ENCODE results near the gene SPON1.
"Not testable (repeated sequence)": the region's sequence is repeated elsewhere in the genome, so short reads cannot be mapped to it uniquely, and the experiment has no call there.

Gene SPON1

DNA sequence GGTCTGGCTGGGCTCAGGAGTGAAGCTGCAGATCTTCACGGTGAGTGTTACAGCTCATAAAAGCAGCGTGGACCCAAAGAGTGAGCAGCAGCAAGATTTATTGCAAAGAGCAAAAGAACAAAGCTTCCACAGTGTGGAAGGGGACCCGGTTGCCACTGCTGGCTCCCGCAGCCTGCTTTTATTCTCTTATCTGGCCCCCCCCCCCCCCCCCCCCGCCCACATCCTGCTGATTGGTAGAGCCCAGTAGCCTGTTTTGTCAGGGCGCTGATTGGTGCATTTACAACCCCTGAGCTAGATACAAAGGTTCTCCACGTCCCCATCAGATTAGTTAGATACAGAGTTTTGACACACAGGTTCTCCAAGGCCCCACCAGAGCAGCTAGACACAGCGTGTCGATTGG is 128.1 kb downstream of the SPON1 start:
- not testable (repeated sequence) for DNase-seq

DNA sequence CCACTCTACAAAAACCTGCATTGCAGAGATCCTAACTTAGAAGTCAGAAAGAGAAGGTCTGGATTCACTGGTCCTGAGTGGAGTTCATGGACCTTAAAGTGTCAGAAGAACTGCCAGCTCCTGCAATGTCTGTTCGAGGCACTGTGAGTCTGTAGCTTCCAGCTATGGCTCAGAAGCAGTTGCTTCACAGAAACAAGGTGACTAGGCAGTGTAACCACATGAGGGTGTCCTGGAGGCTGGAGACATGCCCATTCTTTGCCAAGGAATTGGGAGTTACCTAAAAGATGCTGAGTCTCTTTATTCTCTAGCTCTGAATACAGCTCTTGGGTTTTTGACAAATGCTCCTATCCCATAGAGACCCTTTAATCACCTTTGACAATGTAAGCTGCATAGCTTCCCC is 130.5 kb downstream of the SPON1 start:
- DNase-seq = no peak

DNA sequence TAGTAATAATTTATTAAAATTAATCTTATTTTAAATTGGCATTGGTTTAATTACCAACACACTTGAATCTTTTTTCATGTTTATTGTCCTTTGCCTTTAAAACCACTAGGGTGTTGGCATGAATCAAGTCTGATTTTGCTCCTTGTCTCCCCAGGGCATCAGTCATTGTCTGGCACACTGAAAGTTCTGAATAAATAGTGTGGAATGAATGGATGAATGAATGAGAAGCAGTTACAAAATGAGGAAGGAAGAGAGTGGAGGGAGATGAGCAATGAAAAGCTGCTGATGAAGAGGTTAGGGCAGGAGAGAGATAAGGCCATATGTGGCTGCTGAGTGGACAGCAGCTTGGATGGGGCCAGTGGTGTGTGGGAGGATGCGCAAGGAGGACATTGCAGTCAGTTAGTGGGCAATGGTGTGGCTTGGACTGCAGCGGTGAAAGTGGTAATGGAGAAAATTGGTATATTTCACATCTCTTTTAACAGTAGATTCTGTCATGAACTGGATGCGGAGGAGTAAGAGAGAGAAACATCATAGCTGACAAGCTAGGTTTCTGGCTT is 132.0 kb downstream of the SPON1 start:
- DNase-seq = no peak

DNA sequence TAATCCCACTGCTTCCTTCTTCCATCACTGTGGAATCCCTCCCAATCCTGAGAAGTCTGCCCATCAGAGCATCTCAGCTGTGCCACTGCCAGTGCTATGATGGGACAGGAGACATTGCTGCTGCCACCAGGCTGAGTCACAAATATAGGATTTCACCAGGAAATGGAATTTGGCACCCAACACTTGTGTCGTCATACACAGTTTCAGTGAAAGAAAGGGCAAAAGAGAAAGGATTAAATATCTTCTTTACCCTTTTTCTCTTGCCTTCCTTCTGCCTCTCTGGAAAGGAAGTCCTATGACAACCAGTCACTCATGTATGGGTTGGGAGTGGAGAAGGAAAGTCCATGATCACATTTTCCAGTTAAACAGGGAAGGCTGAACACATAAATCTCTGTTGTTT is 133.4 kb downstream of the SPON1 start:
- no peak for DNase-seq

DNA sequence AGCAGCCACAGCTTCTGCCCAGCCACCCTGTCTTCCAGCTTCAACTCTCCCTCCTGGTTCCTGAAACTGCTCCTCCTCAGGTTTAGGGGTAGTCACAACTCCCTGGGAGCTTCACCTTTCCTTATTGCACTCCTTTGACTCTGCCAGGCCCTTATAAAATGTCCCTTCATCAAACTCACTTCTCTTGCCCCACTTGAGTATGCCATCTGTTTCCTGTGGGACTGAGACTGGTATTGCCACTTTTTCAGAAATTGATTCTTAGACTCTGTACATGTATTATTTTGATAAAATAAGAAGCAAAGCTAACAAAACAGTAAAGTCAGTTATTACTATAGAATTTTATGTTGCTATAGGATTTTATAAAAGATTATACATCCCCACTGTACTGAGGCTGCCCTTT is 134.1 kb downstream of the SPON1 start:
- DNase-seq = no peak

DNA sequence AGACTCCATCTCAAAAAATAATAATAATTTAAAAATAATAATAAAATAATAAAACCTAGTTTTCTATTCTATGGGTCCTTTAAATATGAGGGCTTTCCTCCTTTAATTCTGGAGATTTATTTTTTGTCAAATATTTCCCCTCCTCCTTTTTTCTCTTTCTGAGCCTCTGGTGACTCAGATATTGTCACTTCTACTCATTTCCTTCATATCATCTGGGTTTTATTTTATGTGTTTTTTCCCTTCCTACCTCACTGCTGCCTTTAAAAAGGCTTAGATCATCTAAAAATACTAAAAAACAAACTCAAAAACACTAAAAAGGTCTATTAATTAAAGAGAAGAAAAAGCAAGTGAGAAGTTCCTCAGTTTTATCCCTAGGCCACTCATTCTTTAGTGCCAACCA is 138.9 kb downstream of the SPON1 start:
- DNase-seq = no peak

DNA sequence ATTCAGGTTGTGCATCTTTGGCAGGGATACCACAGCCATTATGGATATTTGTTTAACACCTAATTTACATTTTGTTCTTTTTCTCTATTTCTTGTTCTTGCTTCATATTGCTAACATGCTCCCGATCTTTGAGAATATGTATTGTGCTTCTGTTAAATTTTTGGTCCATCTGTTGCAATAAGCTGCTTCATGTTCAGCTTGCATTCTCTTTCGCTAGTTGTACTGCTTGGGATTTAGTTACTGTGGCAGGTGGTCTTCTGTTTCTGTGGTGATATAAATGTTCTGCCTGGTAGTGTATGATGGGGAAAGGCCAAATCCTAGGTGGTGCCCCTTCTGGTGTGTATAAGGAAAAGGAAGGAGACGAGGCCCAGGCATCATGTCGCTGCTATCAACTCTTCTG is 140.2 kb downstream of the SPON1 start:
- DNase-seq = no peak

DNA sequence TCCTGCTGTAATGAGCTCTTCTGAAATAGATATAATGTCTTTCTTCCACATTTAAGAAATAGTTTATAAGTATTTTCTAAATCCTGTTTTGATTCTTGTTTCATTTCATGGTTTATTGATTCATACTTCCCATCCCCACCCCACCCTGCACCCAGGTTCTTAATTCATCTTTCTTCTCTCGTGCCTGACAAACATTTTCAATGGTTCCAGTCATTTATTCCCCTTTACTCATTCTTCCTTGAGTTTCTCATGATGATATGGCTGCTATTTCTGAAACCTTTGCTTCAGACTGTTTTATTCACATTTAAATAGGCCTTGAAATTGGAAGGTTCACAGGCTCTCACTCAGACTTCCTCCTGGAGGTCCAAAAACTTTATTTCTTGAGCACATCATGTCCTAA is 142.9 kb downstream of the SPON1 start:
- DNase-seq = no peak

DNA sequence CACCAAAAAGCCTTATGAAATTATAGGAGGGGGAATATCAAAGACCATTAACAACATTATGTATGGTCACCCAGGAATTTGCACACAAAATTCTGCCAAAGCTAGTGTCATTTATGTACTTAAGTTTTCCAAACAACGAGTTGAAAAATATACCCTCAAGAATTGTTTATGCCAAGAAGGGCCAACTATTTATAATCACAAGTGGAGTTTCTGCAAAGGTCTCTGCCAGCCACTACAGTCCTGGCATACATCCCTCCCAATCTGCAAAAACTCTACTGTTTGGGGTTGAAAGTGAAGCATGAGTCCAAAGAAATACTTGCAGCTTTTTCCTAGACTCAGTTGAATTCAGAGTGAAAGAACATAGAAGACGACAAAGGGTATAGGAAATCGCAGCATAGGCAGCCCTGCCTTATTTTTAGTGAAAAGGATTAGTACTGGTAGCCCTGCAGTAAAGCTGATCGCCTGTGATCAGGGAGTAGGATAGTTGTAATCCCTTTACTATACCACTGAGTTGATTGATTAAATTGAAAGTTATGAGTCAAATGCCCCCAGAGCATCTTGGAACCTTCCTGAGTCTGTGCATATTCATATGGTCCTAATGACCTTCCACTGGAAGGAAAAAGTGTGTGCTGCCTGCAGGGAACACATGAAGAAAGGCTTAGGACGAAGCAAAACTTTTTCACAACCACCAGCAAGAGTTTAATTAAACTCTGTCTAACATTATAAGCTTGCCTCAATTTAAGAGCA is 144.0 kb downstream of the SPON1 start:
- DNase-seq = no peak

DNA sequence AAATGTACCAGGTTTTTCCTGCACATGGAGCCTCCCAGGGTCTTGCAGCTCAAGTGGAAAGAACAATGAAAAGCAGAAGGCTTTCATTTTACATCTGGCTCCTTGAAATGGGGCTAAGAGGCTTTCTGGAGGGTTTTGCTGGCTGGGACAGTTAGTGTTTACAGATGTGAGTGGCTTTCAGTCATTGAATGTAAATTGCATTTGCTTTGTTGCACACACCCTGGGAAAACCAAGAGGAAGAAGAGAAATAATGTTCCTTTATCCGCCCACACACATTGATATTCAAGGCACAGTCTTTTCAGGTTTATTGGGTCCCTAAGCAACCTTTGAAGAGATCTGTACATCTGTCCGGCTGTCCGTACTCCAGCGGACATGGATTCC is 144.5 kb downstream of the SPON1 start:
- DNase-seq = no peak

DNA sequence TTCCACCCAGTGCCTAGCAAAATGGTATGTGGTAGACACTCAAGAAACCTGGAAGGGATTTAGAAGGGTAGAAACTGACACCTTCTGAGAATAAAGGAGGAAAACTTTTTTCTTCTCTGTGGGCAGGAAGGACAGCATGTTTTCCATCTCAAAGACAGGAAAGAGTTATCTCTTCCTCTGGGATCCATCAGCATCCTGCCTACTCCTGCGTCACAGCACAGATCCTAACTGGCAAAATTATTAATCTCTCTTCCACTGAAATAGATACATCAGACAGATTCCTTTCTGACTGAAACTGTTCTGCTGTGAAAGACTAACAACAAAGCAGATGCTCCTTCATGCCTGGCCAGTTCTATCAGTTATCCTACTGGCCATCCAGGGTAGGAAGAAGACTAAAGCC is 147.2 kb downstream of the SPON1 start:
- no peak for DNase-seq

DNA sequence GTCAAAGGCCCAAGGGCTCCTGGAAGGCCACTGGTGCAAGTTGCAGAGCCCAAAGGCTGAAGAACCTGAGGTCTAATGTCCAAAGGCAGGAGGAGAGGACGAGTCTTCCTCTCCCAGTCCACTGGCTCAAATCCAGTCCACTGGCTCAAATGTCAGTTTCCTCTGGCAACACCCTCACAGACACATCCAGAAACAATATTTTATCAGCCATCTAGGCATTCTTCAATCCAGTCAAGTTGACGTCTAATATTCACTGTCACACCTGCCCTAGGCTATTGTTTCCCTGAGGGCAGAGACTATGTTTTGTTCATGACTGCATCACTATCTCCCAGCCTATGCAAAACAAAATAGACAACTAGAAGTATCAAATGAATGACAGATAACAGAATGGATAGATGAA is 148.1 kb downstream of the SPON1 start:
- no peak for DNase-seq

DNA sequence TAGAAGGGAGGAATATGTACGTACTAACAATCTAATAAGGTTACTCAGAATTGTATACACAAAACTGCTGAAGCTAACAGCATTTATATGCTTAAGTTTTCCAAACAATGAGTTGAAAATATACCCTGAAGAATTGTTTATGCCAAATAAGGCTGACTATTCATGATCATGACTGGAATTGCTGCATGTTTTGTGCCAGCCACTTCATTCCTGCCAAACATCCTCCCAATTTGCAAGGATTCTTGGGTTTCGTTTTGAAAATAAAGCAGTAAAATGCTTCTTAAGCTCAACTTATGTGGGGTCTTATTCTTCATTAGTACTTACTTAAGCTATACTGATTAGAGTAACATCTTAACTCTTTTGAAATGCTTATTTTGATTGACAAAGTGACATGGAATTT is 149.0 kb downstream of the SPON1 start:
- DNase-seq = no peak

DNA sequence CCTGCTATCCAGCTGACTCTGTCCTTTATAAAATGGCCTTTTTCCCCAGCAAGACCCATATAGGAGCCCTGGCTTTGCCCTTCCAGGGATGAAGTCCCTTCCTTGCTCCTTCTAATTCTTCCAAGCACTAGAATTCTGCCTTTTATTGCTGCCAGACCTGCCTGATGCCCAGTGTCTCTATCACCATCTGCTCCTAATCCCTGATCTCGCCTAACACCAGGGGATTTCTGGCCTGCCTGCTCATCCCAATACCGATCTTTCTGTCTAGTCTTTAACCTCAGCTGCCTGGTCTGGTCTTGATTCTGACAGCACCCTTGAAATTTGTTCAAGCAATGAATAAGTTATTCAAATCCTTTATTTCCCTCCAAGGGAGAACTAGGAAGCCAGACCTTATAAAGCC is 150.2 kb downstream of the SPON1 start:
- DNase-seq = no peak

DNA sequence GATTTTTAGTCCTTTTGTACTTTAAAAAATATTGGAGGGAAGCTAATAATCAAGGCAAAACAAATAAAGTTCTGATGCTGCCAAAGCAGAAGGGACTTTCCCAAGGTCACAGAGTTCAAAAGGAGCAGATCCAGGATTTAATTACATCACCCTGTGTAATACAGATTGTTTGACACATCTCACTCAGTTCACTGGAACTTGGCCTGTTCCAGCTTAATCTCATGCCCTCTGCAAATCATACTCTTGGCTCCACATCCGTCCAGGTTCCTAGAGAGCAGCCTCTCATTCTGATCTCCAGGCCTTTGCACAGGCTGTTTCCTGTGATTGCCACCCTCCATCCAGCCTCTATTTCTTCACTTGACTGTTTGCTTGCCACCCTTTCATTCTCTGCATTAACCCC is 151.7 kb downstream of the SPON1 start:
- DNase-seq = no peak

DNA sequence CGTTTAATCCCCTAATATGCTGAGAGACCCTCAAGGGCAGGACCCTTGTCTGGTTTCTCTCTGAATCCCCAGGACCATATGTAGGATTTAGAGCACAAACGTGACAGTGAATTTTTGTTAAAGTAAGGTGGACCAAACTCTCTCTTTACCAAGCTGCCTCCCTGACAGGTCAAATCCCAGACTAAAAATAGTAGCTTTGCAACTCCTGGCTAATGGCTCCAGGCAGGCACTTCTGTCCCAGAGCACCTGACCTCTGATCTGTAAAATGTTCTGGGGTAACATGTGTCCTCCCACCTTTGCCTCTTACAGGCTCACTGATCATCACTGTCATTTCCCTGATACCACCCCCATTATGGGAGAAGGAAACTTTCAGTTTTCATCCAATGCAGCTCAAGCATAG is 152.3 kb downstream of the SPON1 start:
- DNase-seq = no peak

DNA sequence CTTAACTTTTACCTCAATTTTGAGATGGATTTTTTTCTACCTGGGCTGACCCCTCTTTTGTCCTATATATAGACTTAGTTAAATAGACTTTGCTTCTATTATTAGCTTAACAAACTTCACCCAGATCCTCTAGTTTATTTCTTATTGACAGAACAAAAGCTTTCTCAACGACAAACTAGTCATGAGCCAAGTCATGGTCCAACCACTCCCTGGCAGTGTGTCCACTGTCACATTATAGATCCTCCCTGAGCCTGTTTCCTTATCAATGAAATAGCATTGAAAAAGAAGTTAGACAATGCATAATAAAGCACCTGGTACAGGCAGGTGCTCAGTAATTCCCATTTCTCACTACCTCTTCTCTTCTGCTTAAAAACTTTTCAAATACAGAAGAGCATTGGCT is 155.1 kb downstream of the SPON1 start:
- no peak for DNase-seq

DNA sequence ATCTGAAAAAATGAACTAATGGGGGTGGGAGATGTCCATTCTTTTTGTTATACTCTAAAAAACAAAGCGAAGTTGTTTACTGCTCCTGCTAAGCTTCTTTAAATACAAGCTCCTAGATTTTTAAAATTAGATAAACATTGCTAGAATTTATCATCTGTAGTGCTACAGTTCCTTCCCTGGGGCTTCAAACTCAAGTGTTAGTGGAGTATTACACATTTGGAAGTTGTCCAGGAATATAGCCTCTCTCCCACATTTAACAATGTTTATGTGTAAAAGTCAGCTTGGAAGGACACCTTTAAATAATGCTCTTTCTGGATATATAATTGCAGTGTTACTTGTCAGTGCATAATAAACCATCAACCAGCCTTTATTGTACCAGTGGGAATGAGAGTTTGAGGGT is 155.5 kb downstream of the SPON1 start:
- DNase-seq = no peak

DNA sequence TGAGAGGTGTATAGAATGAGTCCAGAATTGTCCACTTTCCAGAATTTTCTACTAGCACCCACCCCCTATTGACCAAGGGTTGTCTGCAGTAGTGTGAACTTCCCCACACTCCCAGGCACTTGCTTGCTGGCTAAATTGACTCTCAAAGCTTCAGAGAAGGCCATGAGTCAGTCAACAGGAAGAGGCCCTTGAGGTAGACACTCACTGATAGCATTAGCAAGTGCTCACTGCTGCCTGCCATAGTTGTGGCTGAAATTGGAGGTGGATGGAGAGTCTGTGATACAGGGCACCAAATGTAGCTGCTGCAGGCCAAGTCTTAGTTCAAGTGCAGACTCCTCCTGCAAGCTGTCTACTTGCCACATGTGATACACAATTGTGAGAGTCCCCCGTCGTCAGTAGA is 156.8 kb downstream of the SPON1 start:
- DNase-seq = no peak

DNA sequence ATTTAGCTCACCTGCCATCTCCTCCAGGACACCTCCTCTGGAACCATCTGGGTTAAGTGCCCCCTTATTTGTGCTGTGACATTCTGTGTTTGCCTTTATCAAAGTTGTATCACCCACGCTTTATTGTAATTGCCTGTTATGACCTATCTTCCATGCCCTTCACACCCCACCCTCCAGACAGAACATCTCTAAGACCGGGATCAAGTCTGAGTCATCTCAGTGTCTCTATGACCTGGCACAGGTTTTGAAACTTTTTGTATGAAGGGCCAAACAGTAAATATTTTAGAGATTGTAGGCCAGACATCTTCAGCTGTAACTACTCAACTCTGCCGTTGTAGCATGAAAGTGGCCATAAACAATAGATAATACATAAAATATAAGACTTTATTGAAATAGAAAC is 161.8 kb downstream of the SPON1 start:
- DNase-seq = no peak

DNA sequence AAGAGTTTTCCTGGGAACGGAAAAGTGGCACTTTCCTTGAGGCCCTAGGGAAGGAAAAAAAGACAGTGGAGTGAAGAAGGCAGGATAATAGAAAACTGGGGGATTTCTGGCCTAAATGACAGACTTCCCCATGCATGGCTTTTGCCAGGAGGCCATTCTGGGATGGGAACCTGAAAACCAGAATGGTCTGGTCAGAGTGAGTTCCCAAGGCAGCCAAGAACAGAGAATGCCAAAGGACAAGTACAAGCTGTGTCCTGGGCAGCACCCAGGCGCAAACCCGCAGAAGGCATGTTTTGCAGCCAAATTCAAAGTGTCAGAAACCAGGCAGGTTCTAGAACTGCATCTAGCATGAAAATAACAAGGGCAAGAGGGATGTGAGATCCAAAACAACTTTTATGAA is 162.4 kb downstream of the SPON1 start:
- DNase-seq = no peak

DNA sequence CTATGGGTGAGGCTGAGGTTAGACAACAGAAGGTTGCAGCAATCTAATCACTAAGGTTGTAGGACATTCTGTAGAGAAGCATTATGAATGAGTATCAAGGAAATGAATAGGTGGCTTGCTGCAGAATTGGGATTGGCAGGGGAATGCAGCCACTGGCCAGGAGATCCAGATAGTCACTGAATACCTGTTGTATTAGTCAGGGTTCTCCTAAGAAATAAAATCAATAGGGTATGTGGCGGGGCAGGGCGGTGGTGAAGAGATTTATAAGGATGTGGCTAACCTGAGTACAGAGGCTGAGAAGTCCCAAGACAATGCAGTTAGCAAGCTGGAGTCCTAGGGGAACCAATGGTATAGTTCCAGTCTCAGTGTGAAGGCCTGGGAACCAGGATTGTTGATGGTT is 163.0 kb downstream of the SPON1 start:
- DNase-seq = no peak

DNA sequence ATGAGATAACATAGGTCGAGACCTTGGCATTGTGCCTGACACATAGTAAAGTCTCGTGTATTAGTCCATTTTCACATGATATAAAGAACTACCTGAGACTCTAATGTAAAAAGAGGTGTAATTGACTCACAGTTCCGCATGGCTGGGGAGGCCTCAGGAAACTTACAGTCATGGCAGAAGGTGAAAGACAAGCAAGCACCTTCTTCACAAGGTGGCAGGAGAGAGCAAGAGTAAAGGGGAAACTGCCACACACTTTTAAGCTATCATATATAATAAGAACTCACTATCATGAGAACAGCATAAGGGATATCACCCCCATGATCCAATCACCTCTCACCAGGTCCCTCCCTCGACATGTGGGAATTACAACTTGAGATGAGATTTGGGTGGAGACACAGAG is 165.2 kb downstream of the SPON1 start:
- no peak for DNase-seq

DNA sequence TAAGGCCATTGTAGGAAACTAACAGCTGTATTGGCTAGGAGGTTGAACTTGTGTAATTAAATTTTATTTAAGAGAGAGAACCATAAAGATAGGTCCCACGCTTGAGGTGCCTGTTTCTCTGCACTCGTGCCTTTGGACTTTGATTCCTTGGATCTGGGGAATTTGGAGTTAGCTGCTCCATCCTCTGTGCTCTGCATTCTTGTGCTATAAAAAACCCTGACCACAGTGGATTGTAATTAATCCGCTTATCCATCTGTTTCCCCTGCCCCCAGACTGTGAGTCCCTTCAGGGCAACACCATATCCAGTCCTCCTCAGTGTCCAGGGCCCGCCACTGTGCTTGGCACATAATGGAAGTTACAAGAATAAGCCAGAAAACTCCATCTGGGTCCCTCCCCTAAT is 169.8 kb downstream of the SPON1 start:
- no peak for DNase-seq

DNA sequence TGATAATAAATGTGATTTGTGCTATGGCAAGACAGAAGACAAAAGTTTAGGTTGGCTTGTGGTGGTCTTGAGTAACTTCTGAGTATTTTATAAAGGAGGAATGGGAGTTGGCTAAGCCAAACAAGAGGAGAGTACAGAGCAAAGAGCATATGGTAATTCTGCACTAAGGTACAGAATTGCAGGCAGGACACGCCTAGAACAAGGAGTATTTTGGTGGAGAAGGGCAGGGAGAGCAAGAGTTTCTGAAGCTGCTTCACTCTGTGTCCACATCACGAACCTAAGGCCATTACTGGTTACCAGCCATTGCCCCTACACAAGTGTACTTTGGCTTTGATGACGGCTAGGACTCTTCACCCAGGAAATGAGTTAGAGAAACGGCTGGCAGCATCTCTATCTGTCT is 170.9 kb downstream of the SPON1 start:
- DNase-seq = no peak
